H9 (cell line): ENCODE measurements around the gene AMIGO1. TPM values are rescaled to one million over a fixed set of nuclear protein-coding genes. Genes with fewer than 3 reads are reported as not detected.

Experiments used
- DNase-seq: peaks from one replicate; pipeline ENCODE4 v3.0.0-alpha.2; 2017
- H2AFZ ChIP-seq: one replicate; pipeline ENCODE4 v1.6.1; 2013; ENCODE audit warnings: mild to moderate bottlenecking, low read length, control low read depth, moderate library complexity
- H2AK5ac ChIP-seq: 2 replicates; pipeline ENCODE4 v1.6.1; 2013; ENCODE audit warnings: low read length, control low read depth, mixed read lengths; ENCODE audit not compliant: insufficient read length
- H2BK120ac ChIP-seq: one replicate; pipeline ENCODE4 v1.6.1; 2013; ENCODE audit warnings: low read depth, mild to moderate bottlenecking, low read length, control low read depth, inconsistent platforms; ENCODE audit not compliant: poor library complexity, severe bottlenecking
- H2BK12ac ChIP-seq: 2 replicates; pipeline ENCODE4 v1.6.1; 2013; ENCODE audit warnings: low read length, control low read depth, mixed read lengths, low read depth; ENCODE audit not compliant: insufficient read length
- H2BK15ac ChIP-seq: 2 replicates; pipeline ENCODE4 v1.6.1; 2013; ENCODE audit warnings: low read depth, low read length, control low read depth
- H2BK20ac ChIP-seq: one replicate; pipeline ENCODE4 v1.6.1; 2013; ENCODE audit warnings: low read depth, mild to moderate bottlenecking, low read length, control low read depth, inconsistent platforms; ENCODE audit not compliant: poor library complexity, severe bottlenecking
- H2BK5ac ChIP-seq: 2 replicates; pipeline ENCODE4 v1.6.1; 2013; ENCODE audit warnings: low read length, control low read depth, mixed read lengths; ENCODE audit not compliant: insufficient read length
- H3K14ac ChIP-seq: 2 replicates; pipeline ENCODE4 v1.6.1; 2013; ENCODE audit warnings: low read length, control low read depth; ENCODE audit not compliant: insufficient read depth
- H3K18ac ChIP-seq: 2 replicates; pipeline ENCODE4 v1.6.1; 2013; ENCODE audit warnings: low read depth, mild to moderate bottlenecking, mixed read lengths, low read length, control low read depth; ENCODE audit not compliant: insufficient read length
- H3K23ac ChIP-seq: 2 replicates; pipeline ENCODE4 v1.6.1; 2013; ENCODE audit warnings: low read length, control low read depth, mixed read lengths, low read depth; ENCODE audit not compliant: insufficient read length
- H3K23me2 ChIP-seq: 2 replicates; pipeline ENCODE4 v1.6.1; 2013; ENCODE audit warnings: low read depth, mild to moderate bottlenecking, mixed read lengths, low read length, control low read depth; ENCODE audit not compliant: insufficient read length, poor library complexity, severe bottlenecking
- H3K27ac ChIP-seq: 2 replicates; pipeline ENCODE4 v1.5.1; 2013; ENCODE audit warnings: low read length, control low read depth, mixed read lengths, low read depth; ENCODE audit not compliant: insufficient read length
- H3K27me3 ChIP-seq: 2 replicates; pipeline ENCODE4 v1.6.1; 2013; ENCODE audit warnings: low read length, control low read depth, inconsistent platforms; ENCODE audit not compliant: insufficient read depth
- H3K4ac ChIP-seq: 2 replicates; pipeline ENCODE4 v1.6.1; 2013; ENCODE audit warnings: low read depth, mild to moderate bottlenecking, control low read depth, inconsistent platforms, low read length, moderate library complexity
- H3K4me1 ChIP-seq: 2 replicates; pipeline ENCODE4 v1.6.1; 2013; ENCODE audit warnings: low read length, control low read depth, inconsistent platforms; ENCODE audit not compliant: insufficient read depth
- H3K4me2 ChIP-seq: 2 replicates; pipeline ENCODE4 v1.6.1; 2013; ENCODE audit warnings: low read length, control low read depth, mixed read lengths; ENCODE audit not compliant: insufficient read length, insufficient read depth
- H3K56ac ChIP-seq: 2 replicates; pipeline ENCODE4 v1.6.1; 2013; ENCODE audit warnings: low read depth, mild to moderate bottlenecking, mixed read lengths, low read length, control low read depth; ENCODE audit not compliant: insufficient read length
- H3K79me1 ChIP-seq: 2 replicates; pipeline ENCODE4 v1.6.1; 2013; ENCODE audit warnings: low read depth, mild to moderate bottlenecking, moderate library complexity, low read length, control low read depth, inconsistent platforms; ENCODE audit not compliant: insufficient read depth, poor library complexity, severe bottlenecking
- H3K79me2 ChIP-seq: 2 replicates; pipeline ENCODE4 v1.6.1; 2013; ENCODE audit warnings: low read length, control low read depth, inconsistent platforms; ENCODE audit not compliant: insufficient read depth
- H3K9ac ChIP-seq: 2 replicates; pipeline ENCODE4 v1.6.1; 2013; ENCODE audit warnings: low read length, control low read depth, mixed read lengths; ENCODE audit not compliant: insufficient read length; ENCODE audit errors: extremely low read depth
- H3K9me3 ChIP-seq: one replicate; pipeline ENCODE4 v1.6.1; 2013; ENCODE audit warnings: low read depth, low read length, inconsistent platforms; ENCODE audit not compliant: control insufficient read depth
- H3T11ph ChIP-seq: one replicate; pipeline ENCODE4 v1.6.1; 2013; ENCODE audit warnings: mild to moderate bottlenecking, low read length, control low read depth, inconsistent platforms
- H4K20me1 ChIP-seq: one replicate; pipeline ENCODE4 v1.6.1; 2013; ENCODE audit not compliant: control insufficient read depth, insufficient read length, insufficient read depth
- H4K5ac ChIP-seq: 2 replicates; pipeline ENCODE4 v1.6.1; 2013; ENCODE audit warnings: low read depth, mild to moderate bottlenecking, mixed read lengths, low read length, control low read depth; ENCODE audit not compliant: insufficient read length
- H4K8ac ChIP-seq: replicated peaks from 2 replicates; pipeline ENCODE4 v1.6.1; 2013; ENCODE audit warnings: low read length, control low read depth, mixed read lengths, low read depth; ENCODE audit not compliant: insufficient read length
- H4K91ac ChIP-seq: 2 replicates; pipeline ENCODE4 v1.6.1; 2013; ENCODE audit warnings: low read depth, mild to moderate bottlenecking, moderate library complexity, mixed read lengths, low read length, control low read depth; ENCODE audit not compliant: insufficient read length
- H3K27ac Mint-ChIP-seq, 3 experiments: 2 replicates in 2 of 3; 3 replicates in 1 of 3; pipeline ENCODE4 v1.8.0; 2020 to 2021; ENCODE audit warnings: mixed read lengths in 3 of 3, mild to moderate bottlenecking in 1 of 3, moderate library complexity in 1 of 3
- H3K27me3 Mint-ChIP-seq: 2 replicates; pipeline ENCODE4 v1.8.0; 2021; ENCODE audit warnings: low read depth, mild to moderate bottlenecking, moderate library complexity, mixed read lengths
- H3K36me3 Mint-ChIP-seq, 3 experiments: 2 replicates in 2 of 3; 3 replicates in 1 of 3; pipeline ENCODE4 v1.8.0; 2020 to 2021; ENCODE audit warnings: low read depth in 3 of 3, mixed read lengths in 3 of 3; ENCODE audit not compliant: insufficient read depth in 1 of 3
- H3K4me1 Mint-ChIP-seq, 2 experiments: 2 replicates each; pipeline ENCODE4 v1.8.0; 2020; ENCODE audit warnings: mixed read lengths in 2 of 2
- H3K4me3 Mint-ChIP-seq, 2 experiments: 2 replicates in 1 of 2; 3 replicates in 1 of 2; pipeline ENCODE4 v1.8.0; 2020 to 2021; ENCODE audit warnings: mild to moderate bottlenecking in 2 of 2, mixed read lengths in 2 of 2, moderate library complexity in 1 of 2
- H3K9me3 Mint-ChIP-seq, 2 experiments: 2 replicates in 1 of 2; 3 replicates in 1 of 2; pipeline ENCODE4 v1.8.0; 2020; ENCODE audit warnings: mild to moderate bottlenecking in 2 of 2, mixed read lengths in 2 of 2, moderate library complexity in 1 of 2
- total RNA-seq: library from RNA; stranded (reverse); gene quantifications from 2 replicates; pipeline ENCODE4 v1.2.1, GENCODE V29; 2021
- TF ChIP-seq, protein P1 (sequence below): fragments of 200-600 bp; sonication (generic); conservative IDR thresholded peaks from 3 replicates; pipeline ENCODE4 v1.8.0; 2021; ENCODE audit warnings: antibody characterized with exemption, mild to moderate bottlenecking

AMIGO1 gene
- total RNA-seq, 1 experiment from 2014 or later: 4.1 TPM

GRCh38 chr1:109482242-109482641 is 27.3 kb downstream of the AMIGO1 start:
- H3K4ac ChIP-seq: no peak overlapping the region
- H2BK5ac ChIP-seq: no peak overlapping the region
- H3K56ac ChIP-seq: no peak overlapping the region
- H2BK12ac ChIP-seq: no peak overlapping the region
- H4K20me1 ChIP-seq: no peaks in the 10 kb centered on the region
- H3K9me3 ChIP-seq: no peaks in the 10 kb centered on the region
- H3K18ac ChIP-seq: no peak overlapping the region
- no peak overlapping the region for H4K5ac ChIP-seq
- no peaks in the 10 kb centered on the region; a peak in 1 of 5 replicates for H3K9me3 Mint-ChIP-seq
- H2AFZ ChIP-seq: no peak overlapping the region
- H3K27ac ChIP-seq: no peak overlapping the region
- H2AK5ac ChIP-seq: no peak overlapping the region
- H3K4me1 ChIP-seq: peaks cover 2% of the 10 kb centered on the region; the same call in 1 of the 2 replicates
- H2BK20ac ChIP-seq: no peak overlapping the region
- no peak for DNase-seq
- peaks cover 15% of the 10 kb centered on the region for H3K23me2 ChIP-seq
- H3K36me3 Mint-ChIP-seq: peaks cover 5 to 13% (median 5%) of the 10 kb centered on the region in 3 experiments; a peak in 5 of 7 replicates
- no peak overlapping the region for H3T11ph ChIP-seq
- H3K9ac ChIP-seq: no peak overlapping the region
- peaks cover 25 to 32% of the 10 kb centered on the region in 2 experiments for H3K4me1 Mint-ChIP-seq
- TF ChIP-seq, protein P1, sequence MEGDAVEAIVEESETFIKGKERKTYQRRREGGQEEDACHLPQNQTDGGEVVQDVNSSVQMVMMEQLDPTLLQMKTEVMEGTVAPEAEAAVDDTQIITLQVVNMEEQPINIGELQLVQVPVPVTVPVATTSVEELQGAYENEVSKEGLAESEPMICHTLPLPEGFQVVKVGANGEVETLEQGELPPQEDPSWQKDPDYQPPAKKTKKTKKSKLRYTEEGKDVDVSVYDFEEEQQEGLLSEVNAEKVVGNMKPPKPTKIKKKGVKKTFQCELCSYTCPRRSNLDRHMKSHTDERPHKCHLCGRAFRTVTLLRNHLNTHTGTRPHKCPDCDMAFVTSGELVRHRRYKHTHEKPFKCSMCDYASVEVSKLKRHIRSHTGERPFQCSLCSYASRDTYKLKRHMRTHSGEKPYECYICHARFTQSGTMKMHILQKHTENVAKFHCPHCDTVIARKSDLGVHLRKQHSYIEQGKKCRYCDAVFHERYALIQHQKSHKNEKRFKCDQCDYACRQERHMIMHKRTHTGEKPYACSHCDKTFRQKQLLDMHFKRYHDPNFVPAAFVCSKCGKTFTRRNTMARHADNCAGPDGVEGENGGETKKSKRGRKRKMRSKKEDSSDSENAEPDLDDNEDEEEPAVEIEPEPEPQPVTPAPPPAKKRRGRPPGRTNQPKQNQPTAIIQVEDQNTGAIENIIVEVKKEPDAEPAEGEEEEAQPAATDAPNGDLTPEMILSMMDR: no peak
- peaks cover 24% of the 10 kb centered on the region for H3K27me3 Mint-ChIP-seq
- H4K91ac ChIP-seq: no peak overlapping the region
- H2BK120ac ChIP-seq: no peak overlapping the region
- no peaks in the 10 kb centered on the region for H3K79me1 ChIP-seq
- no peak overlapping the region for H3K23ac ChIP-seq
- no peak overlapping the region for H3K4me2 ChIP-seq
- H3K14ac ChIP-seq: no peak overlapping the region
- H2BK15ac ChIP-seq: no peak overlapping the region
- peak overlapping the region; percentile 86 to 91; a peak in 2 of 5 replicates for H3K4me3 Mint-ChIP-seq
- no peaks in the 10 kb centered on the region for H3K27me3 ChIP-seq
- no peak overlapping the region for H3K27ac Mint-ChIP-seq
- H4K8ac ChIP-seq: no peak overlapping the region
- H3K79me2 ChIP-seq: no peaks in the 10 kb centered on the region
